ENCODE results near the gene PARD3. TPM values are rescaled to one million over a fixed set of nuclear protein-coding genes. Genes with fewer than 3 reads are reported as not detected.

PARD3 gene
- total RNA-seq, 1 experiment from 2014 or later: 55.3 TPM

- DNase-seq (ENCODE audit: low read depth): no peak
These were observed 494.8 kb downstream of the PARD3 start for GRCh38 chr10:34320265-34320664.

- DNase-seq (ENCODE audit: low read depth): peak; percentile 75
These were observed 495.8 kb downstream of the PARD3 start for GRCh38 chr10:34319197-34319846.

- no peak for DNase-seq (ENCODE audit: low read depth)
These were observed 498.9 kb downstream of the PARD3 start for GRCh38 chr10:34316154-34316553.

GRCh38 chr10:34314457-34314856, 500.6 kb downstream of the PARD3 start:
- no peak for DNase-seq (ENCODE audit: low read depth)

- DNase-seq (ENCODE audit: low read depth): no peak
These were observed 501.2 kb downstream of the PARD3 start for GRCh38 chr10:34313888-34314287.

- DNase-seq (ENCODE audit: low read depth): no peak
These were observed 501.7 kb downstream of the PARD3 start for GRCh38 chr10:34313353-34313752.

- no peak for DNase-seq (ENCODE audit: low read depth)
These were observed 503.4 kb downstream of the PARD3 start for GRCh38 chr10:34311679-34312078.

GRCh38 chr10:34310234-34310633, 504.9 kb downstream of the PARD3 start:
- DNase-seq (ENCODE audit: low read depth): no peak

GRCh38 chr10:34305189-34305588, 509.9 kb downstream of the PARD3 start:
- DNase-seq (ENCODE audit: low read depth): no peak

GRCh38 chr10:34303022-34303421, 512.1 kb downstream of the PARD3 start:
- DNase-seq (ENCODE audit: low read depth): no peak

- DNase-seq (ENCODE audit: low read depth): peak; percentile 20
These were observed 515.9 kb downstream of the PARD3 start for GRCh38 chr10:34299105-34299611.

GRCh38 chr10:34298346-34298818, 516.7 kb downstream of the PARD3 start:
- DNase-seq (ENCODE audit: low read depth): no peak

- DNase-seq (ENCODE audit: low read depth): no peak
These were observed 517.4 kb downstream of the PARD3 start for GRCh38 chr10:34297541-34298345.

- peak; percentile 61 for DNase-seq (ENCODE audit: low read depth)
These were observed 520.0 kb downstream of the PARD3 start for GRCh38 chr10:34295142-34295548.

- no peak for DNase-seq (ENCODE audit: low read depth)
These were observed 521.0 kb downstream of the PARD3 start for GRCh38 chr10:34294137-34294536.

- DNase-seq (ENCODE audit: low read depth): no peak
These were observed 522.4 kb downstream of the PARD3 start for GRCh38 chr10:34292675-34293074.

- DNase-seq (ENCODE audit: low read depth): no peak
These were observed 522.9 kb downstream of the PARD3 start for GRCh38 chr10:34292194-34292565.

- no peak for DNase-seq (ENCODE audit: low read depth)
These were observed 523.5 kb downstream of the PARD3 start for GRCh38 chr10:34291466-34292193.

- DNase-seq (ENCODE audit: low read depth): peak; percentile 63
These were observed 524.5 kb downstream of the PARD3 start for GRCh38 chr10:34290412-34291081.

- no peak for DNase-seq (ENCODE audit: low read depth)
These were observed 526.5 kb downstream of the PARD3 start for GRCh38 chr10:34288634-34289033.

GRCh38 chr10:34286136-34286739, 528.9 kb downstream of the PARD3 start:
- DNase-seq (ENCODE audit: low read depth): peak; percentile 60

Data from HT1080 (cell line).